NCI-H1694 treated with DMSO at 0.1 percent for 48 hours (cell line): Measurements from ENCODE around the gene OBSCN.

ENCODE experiments used
- DNase-seq: peaks from one replicate; lab custom pipeline; 2025; lab: John Stamatoyannopoulos, UW

OBSCN gene

GRCh38 chr1:228358764-228359612, 151.1 kb downstream of the OBSCN start:
- DNase-seq, result no peak

GRCh38 chr1:228359613-228360532, 152.0 kb downstream of the OBSCN start:
- DNase-seq, result no peak

- no peak for DNase-seq
Measured at GRCh38 chr1:228360533-228361313, 152.9 kb downstream of the OBSCN start.

GRCh38 chr1:228361314-228362140, 153.7 kb downstream of the OBSCN start:
- DNase-seq, result no peak

- DNase-seq, result no peak
Measured at GRCh38 chr1:228362141-228362883, 154.5 kb downstream of the OBSCN start.

GRCh38 chr1:228362884-228363450, 155.1 kb downstream of the OBSCN start:
- no peak for DNase-seq

GRCh38 chr1:228363686-228364067, 155.8 kb downstream of the OBSCN start:
- DNase-seq, result no peak

- DNase-seq, result no peak
Measured at GRCh38 chr1:228364068-228364705, 156.3 kb downstream of the OBSCN start.

- no peak for DNase-seq
Measured at GRCh38 chr1:228364706-228365213, 156.9 kb downstream of the OBSCN start.

- no peak for DNase-seq
Measured at GRCh38 chr1:228365271-228366061, 157.6 kb downstream of the OBSCN start.

- DNase-seq, result no peak
Measured at GRCh38 chr1:228366062-228366865, 158.4 kb downstream of the OBSCN start.

- no peak for DNase-seq
Measured at GRCh38 chr1:228366866-228367741, 159.3 kb downstream of the OBSCN start.

- DNase-seq, result no peak
Measured at GRCh38 chr1:228367798-228368791, 160.3 kb downstream of the OBSCN start.

- DNase-seq, result no peak
Measured at GRCh38 chr1:228368801-228369607, 161.2 kb downstream of the OBSCN start.
